A673 (cell line): ENCODE data around the gene RPH3AL. TPM values are rescaled to one million over a fixed set of nuclear protein-coding genes. Genes with fewer than 3 reads are reported as not detected.

Source experiments
- BruUV-seq: library from RNA; stranded (reverse); fragments of 400-500 nt; replicated peaks from 2 replicates; lab custom pipeline; 2021; lab: Mats Ljungman, UMichigan
- CTCF ChIA-PET: fragments of 300-600 bp; sonication (Branson Sonifier 250); formaldehyde crosslinking; loops from one replicate; lab custom pipeline; 2022; ENCODE audit warnings: antibody characterized with exemption; lab: Charles Lee
- POLR2A ChIA-PET: fragments of 300-600 bp; sonication (Branson Sonifier 250); formaldehyde crosslinking; loops from one replicate; lab custom pipeline; 2022; ENCODE audit warnings: antibody characterized with exemption; ENCODE audit not compliant: low non-redundant PET; lab: Charles Lee
- DNase-seq: peaks from one replicate; pipeline ENCODE4 v3.0.0-alpha.2; 2015; ENCODE audit warnings: low spot score
- H3K27ac ChIP-seq: fragments of 200-600 bp; sonication (generic); 2 replicates; pipeline ENCODE4 v1.5.1; 2016; ENCODE audit warnings: mixed run types, low read depth, mild to moderate bottlenecking, mixed read lengths, antibody characterized with exemption, low read length; ENCODE audit not compliant: poor library complexity, severe bottlenecking
- H3K27me3 ChIP-seq: fragments of 200-600 bp; sonication (generic); replicated peaks from 2 replicates; pipeline ENCODE4 v1.6.1; 2017; ENCODE audit warnings: mixed run types, low read depth, mild to moderate bottlenecking, mixed read lengths, antibody characterized with exemption, low read length; ENCODE audit not compliant: insufficient read depth, poor library complexity
- H3K36me3 ChIP-seq: fragments of 200-600 bp; sonication (generic); 2 replicates; pipeline ENCODE4 v1.6.1; 2016; ENCODE audit warnings: mixed run types, mild to moderate bottlenecking, mixed read lengths, antibody characterized with exemption, low read length; ENCODE audit not compliant: insufficient read depth, poor library complexity, severe bottlenecking
- H3K4me1 ChIP-seq: fragments of 200-600 bp; sonication (generic); 2 replicates; pipeline ENCODE4 v1.6.1; 2017; ENCODE audit warnings: mixed run types, mild to moderate bottlenecking, mixed read lengths, antibody characterized with exemption, low read length; ENCODE audit not compliant: insufficient read depth, poor library complexity, severe bottlenecking
- H3K4me3 ChIP-seq: fragments of 200-600 bp; sonication (generic); 2 replicates; pipeline ENCODE4 v1.5.1; 2016; ENCODE audit warnings: low read depth, mixed run types, mild to moderate bottlenecking, mixed read lengths, low read length; ENCODE audit not compliant: poor library complexity, severe bottlenecking
- H3K9me3 ChIP-seq: fragments of 200-600 bp; sonication (generic); 2 replicates; pipeline ENCODE4 v1.6.1; 2016; ENCODE audit warnings: mixed run types, low read depth, mild to moderate bottlenecking, mixed read lengths, antibody characterized with exemption, low read length; ENCODE audit not compliant: poor library complexity, severe bottlenecking
- EZH2 ChIP-seq: fragments of 200-600 bp; sonication (generic); IDR thresholded peaks from 2 replicates; pipeline ENCODE4 v1.6.1; 2017; ENCODE audit warnings: borderline replicate concordance, low read depth, mild to moderate bottlenecking, mixed read lengths, antibody characterized with exemption, low read length; ENCODE audit not compliant: poor library complexity, severe bottlenecking
- intact Hi-C: fragments of 100-400 bp; cut with micrococcal nuclease; formaldehyde crosslinking; loops from one replicate; pipeline ENCODE4 v1.10.0; 2022; ENCODE audit not compliant: unreplicated experiment
- total RNA-seq: library from RNA; stranded (reverse); gene quantifications from 2 replicates; pipeline ENCODE4 v1.2.3, GENCODE V29; 2021
- TF ChIP-seq, protein P1 (sequence below): fragments of 300-800, 200-600 bp; sonication (generic); conservative IDR thresholded peaks from 2 replicates; pipeline ENCODE4 v1.5.1; 2017; ENCODE audit warnings: low read depth, mild to moderate bottlenecking, antibody characterized with exemption, low read length, moderate library complexity, mixed read lengths

Gene RPH3AL
- total RNA-seq, 1 experiment from 2014 or later = 0.82 TPM

DNA sequence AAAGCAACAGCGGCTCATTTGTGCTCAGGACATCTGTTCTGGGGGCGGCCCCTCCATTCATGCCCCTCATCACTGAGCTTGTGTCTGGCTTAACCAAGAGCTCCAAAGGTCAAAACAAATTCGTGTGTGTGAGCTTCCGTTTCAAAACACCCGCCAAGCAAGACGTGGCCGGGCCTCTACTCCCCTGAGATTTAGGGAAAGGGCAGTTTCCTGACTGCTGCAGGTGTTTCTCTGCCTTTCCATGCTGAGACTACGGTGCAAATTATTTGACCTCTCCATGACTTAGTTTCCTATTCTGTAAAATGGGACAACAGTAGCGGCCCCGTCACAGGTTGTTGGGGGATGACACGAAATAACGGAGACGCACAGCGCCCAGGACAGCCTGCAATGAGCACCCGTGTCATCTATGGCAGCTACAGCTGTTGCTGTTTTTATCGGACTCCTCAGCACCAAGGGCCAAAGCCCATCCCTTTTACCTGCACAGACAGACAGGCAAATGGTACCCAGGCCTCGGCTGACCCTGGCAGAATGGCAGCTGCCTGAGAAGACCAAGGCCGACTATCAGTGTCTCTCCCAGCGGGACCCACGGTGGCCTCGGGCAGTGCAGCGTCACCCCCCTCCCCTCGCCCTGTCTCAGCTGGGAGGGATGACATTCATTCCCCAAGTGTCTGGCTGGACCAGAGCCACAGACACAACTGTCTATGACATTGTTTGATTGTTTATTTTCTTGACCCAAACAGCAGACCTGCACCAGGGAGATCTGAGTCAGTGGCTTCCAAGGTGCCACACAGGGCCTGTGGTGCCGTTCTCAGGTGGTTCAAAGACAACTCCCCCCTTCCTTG is 120.4 kb downstream of the RPH3AL start:
- ChIA-PET POLR2A (no interaction called here), CTCF (no interaction called here)
- H3K4me3 ChIP-seq = no peak overlapping the region
- intact Hi-C loops = no loop called here
- BruUV-seq = no TSS peak
- no peaks in the 10 kb centered on the region for H3K27me3 ChIP-seq
- no peak for DNase-seq
- TF ChIP-seq EZH2 = no peak
- TF ChIP-seq, protein P1, sequence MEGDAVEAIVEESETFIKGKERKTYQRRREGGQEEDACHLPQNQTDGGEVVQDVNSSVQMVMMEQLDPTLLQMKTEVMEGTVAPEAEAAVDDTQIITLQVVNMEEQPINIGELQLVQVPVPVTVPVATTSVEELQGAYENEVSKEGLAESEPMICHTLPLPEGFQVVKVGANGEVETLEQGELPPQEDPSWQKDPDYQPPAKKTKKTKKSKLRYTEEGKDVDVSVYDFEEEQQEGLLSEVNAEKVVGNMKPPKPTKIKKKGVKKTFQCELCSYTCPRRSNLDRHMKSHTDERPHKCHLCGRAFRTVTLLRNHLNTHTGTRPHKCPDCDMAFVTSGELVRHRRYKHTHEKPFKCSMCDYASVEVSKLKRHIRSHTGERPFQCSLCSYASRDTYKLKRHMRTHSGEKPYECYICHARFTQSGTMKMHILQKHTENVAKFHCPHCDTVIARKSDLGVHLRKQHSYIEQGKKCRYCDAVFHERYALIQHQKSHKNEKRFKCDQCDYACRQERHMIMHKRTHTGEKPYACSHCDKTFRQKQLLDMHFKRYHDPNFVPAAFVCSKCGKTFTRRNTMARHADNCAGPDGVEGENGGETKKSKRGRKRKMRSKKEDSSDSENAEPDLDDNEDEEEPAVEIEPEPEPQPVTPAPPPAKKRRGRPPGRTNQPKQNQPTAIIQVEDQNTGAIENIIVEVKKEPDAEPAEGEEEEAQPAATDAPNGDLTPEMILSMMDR = no peak
- H3K36me3 ChIP-seq = no peaks in the 10 kb centered on the region
- H3K27ac ChIP-seq = no peak overlapping the region
- no peaks in the 10 kb centered on the region for H3K9me3 ChIP-seq
- H3K4me1 ChIP-seq = peaks cover 3% of the 10 kb centered on the region

DNA sequence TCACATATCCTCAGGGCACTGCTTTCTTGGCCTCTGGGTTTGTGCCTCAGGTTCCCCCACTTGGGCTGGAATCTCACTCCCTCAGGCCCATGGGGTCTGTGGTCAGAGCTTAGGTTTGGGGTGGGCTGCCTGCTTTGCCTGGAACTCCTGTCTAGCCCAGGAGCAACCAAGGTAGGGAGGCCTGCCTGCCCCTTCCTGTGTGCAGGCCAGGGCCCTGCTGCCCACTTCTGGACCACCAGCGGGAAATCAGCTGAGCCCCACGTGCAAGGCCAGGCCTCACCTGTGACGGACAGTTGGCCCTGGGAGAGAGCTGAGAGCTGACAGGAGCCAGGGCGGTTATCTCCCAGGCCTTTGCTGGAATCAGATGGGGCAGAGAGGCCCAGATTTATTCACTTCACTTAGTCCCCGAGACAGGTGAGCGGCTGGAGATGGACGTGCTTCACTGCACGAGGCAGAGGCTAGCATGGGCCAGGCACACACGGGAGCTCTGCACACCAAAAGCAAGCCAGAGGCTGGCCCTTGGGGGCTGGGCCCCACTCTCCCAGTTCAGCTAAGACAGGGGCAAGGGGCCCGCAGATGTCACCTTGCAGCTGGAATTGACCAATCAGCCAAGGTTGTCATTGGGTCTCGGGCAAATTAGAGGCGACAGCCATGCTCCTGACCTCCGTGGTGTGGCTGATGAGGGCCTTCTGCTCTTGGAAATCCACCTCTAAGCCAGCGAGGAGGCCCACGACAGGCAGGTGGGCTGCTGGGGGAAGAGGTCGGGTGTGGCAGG is 121.2 kb downstream of the RPH3AL start:
- no peaks in the 10 kb centered on the region for H3K36me3 ChIP-seq
- DNase-seq = no peak
- intact Hi-C loops = no loop called here
- ChIA-PET CTCF (no interaction called here), POLR2A (no interaction called here)
- H3K9me3 ChIP-seq = no peaks in the 10 kb centered on the region
- H3K27ac ChIP-seq = no peak overlapping the region
- no peaks in the 10 kb centered on the region for H3K27me3 ChIP-seq
- peaks cover 3% of the 10 kb centered on the region for H3K4me1 ChIP-seq
- no TSS peak for BruUV-seq
- TF ChIP-seq, protein P1 = no peak
- no peak for TF ChIP-seq EZH2
- no peak overlapping the region for H3K4me3 ChIP-seq

DNA sequence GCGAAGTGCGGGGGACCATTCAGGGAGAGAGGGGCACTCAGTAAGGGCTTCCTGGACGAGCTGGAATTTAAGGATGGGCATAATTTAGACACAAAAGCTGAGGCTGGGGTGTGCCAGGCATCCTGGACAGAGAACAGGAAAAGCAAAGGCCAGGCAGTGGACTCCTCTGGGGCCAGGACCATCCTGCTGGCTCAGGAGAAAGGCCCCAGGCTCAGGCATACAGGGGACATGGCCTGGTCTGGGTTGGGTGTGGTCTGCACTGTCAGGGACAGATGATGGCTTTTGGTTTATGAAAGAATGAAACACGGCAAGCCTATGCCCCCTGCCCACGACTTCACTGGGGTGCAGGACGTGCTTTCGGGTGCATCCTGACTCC is 122.2 kb downstream of the RPH3AL start:
- ChIA-PET CTCF (no interaction called here), POLR2A (no interaction called here)
- no peak for DNase-seq
- peaks cover 3% of the 10 kb centered on the region for H3K4me1 ChIP-seq
- TF ChIP-seq, protein P1 = no peak
- no peak for TF ChIP-seq EZH2
- H3K36me3 ChIP-seq = no peaks in the 10 kb centered on the region
- no TSS peak for BruUV-seq
- H3K4me3 ChIP-seq = no peak overlapping the region
- no peak overlapping the region for H3K27ac ChIP-seq
- intact Hi-C loops = no loop called here
- H3K9me3 ChIP-seq = no peaks in the 10 kb centered on the region
- H3K27me3 ChIP-seq = no peaks in the 10 kb centered on the region
